DND-41 (cell line): ENCODE results near the gene MAN1A1.

Source experiments
- EZH2 ChIP-seq: IDR thresholded peaks from 3 replicates; pipeline ENCODE4 v1.6.1; 2012; ENCODE audit warnings: borderline replicate concordance, low read depth, mild to moderate bottlenecking, moderate library complexity, low read length, inconsistent platforms; ENCODE audit not compliant: severe bottlenecking
- TF ChIP-seq, protein P1 (sequence below): IDR thresholded peaks from 2 replicates; pipeline ENCODE4 v1.5.1; 2012; ENCODE audit warnings: borderline replicate concordance, low read length, moderate library complexity, mild to moderate bottlenecking; ENCODE audit not compliant: poor library complexity, severe bottlenecking; ENCODE audit errors: extremely low read depth

DNA sequence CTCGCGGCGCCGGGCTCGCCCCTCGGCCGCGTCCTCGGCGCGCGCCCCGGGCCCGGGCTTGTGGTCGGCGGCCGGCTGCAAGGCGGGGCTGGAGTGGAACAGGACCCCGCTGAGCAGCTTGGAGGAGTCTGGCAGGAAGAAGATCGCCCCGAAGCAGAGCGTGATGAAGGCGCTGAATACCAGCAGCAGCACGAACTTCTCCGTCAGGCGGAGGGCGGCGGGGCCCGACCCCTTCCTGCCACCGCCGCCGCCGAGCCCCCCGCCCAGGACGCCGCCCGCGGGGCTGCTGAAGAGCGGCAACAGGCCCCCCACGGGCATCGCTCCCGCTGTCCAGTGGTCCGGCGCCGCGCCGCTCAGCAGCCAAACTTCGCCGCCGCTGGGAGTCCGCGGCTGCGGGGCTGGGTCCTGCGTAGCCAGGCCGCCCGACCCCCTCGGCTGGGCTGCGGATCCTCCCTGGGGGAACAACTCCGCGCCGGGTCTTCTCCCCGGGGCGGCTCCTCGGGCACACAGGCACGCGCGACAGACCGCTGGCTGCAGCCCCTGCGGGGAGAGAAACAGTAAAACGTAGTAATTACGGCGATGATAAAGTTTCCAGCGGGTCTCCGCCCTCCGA is 707 bp downstream of the MAN1A1 start:
- TF ChIP-seq, protein P1, sequence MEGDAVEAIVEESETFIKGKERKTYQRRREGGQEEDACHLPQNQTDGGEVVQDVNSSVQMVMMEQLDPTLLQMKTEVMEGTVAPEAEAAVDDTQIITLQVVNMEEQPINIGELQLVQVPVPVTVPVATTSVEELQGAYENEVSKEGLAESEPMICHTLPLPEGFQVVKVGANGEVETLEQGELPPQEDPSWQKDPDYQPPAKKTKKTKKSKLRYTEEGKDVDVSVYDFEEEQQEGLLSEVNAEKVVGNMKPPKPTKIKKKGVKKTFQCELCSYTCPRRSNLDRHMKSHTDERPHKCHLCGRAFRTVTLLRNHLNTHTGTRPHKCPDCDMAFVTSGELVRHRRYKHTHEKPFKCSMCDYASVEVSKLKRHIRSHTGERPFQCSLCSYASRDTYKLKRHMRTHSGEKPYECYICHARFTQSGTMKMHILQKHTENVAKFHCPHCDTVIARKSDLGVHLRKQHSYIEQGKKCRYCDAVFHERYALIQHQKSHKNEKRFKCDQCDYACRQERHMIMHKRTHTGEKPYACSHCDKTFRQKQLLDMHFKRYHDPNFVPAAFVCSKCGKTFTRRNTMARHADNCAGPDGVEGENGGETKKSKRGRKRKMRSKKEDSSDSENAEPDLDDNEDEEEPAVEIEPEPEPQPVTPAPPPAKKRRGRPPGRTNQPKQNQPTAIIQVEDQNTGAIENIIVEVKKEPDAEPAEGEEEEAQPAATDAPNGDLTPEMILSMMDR, result no peak
- TF ChIP-seq EZH2, result peak; percentile 87
